HCT116 (cell line): ENCODE data around the gene PLCB2. TPM values are rescaled to one million over a fixed set of nuclear protein-coding genes. Genes with fewer than 3 reads are reported as not detected.

Experiments used
- ATAC-seq: fragments of 200-7000 bp; cut with Tn5 transposase; 2 replicates; pipeline ENCODE4 v1.9.1; 2020; ENCODE audit warnings: mild to moderate bottlenecking, moderate library complexity
- BruUV-seq: library from RNA; stranded (reverse); fragments of 400-500 nt; replicated peaks from 2 replicates; lab custom pipeline; 2021; lab: Mats Ljungman, UMichigan
- CTCF ChIA-PET: fragments of 300-600 bp; sonication (Branson Sonifier 250); formaldehyde crosslinking; loops from one replicate; lab custom pipeline; 2021; ENCODE audit warnings: antibody characterized with exemption; lab: Charles Lee
- POLR2A ChIA-PET: fragments of 300-600, 350-600 bp; sonication (Branson Sonifier 250); formaldehyde crosslinking; loops from one replicate; lab custom pipeline; 2021; ENCODE audit warnings: antibody characterized with exemption; lab: Charles Lee
- RAD21 ChIA-PET, 2 experiments: fragments of 300-600 bp; sonication (Branson Sonifier 250); formaldehyde crosslinking; loops; one replicate each; lab custom pipeline; 2023; ENCODE audit warnings: low total read pairs in 2 of 2; ENCODE audit not compliant: uncharacterized antibody in 2 of 2, unreplicated experiment in 2 of 2, low non-redundant PET in 1 of 2; lab: Charles Lee
- DNase-seq: peaks from one replicate; pipeline ENCODE4 v3.0.0-alpha.2; 2010; ENCODE audit warnings: low read depth, low spot score
- H2AFZ ChIP-seq: fragments of 200-600 bp; shearing (Covaris generic), sonication (generic); 2 replicates; pipeline ENCODE4 v1.6.1; 2017; ENCODE audit warnings: low read depth, mixed run types, mixed read lengths, antibody characterized with exemption, low read length; ENCODE audit not compliant: poor library complexity, severe bottlenecking
- H3K27ac ChIP-seq: 2 replicates; pipeline ENCODE4 v1.5.1; 2012; ENCODE audit warnings: low read depth, low read length
- H3K27me3 ChIP-seq: fragments of 200-600 bp; sonication (generic); 2 replicates; pipeline ENCODE4 v1.6.1; 2016; ENCODE audit warnings: mixed run types, low read length, mixed read lengths; ENCODE audit not compliant: insufficient read depth
- H3K36me3 ChIP-seq, 2 experiments: fragments of 200-500 bp in 1 of 2; fragments of 200-600 bp in 1 of 2; sonication (Bioruptor generic) in 1 of 2; sonication (generic) in 1 of 2; 2 replicates each; pipeline versions ENCODE4 v1.5.1 to v1.6.1; 2014 to 2016; ENCODE audit warnings: low read length in 2 of 2, inconsistent platforms in 1 of 2, mixed read lengths in 1 of 2, mixed run types in 1 of 2; ENCODE audit not compliant: insufficient read depth in 2 of 2, control insufficient read depth in 1 of 2
- H3K4me1 ChIP-seq, 2 experiments: fragments of 200-600 bp in 1 of 2; sonication (generic) in 1 of 2; 2 replicates each; pipeline versions ENCODE4 v1.5.1 to v1.6.1; 2012 to 2017; ENCODE audit warnings: low read length in 2 of 2, inconsistent platforms in 1 of 2, mild to moderate bottlenecking in 1 of 2, mixed read lengths in 1 of 2, mixed run types in 1 of 2, moderate library complexity in 1 of 2; ENCODE audit not compliant: insufficient read depth in 2 of 2, control insufficient read depth in 1 of 2
- H3K4me2 ChIP-seq: fragments of 200-600 bp; sonication (generic); 2 replicates; pipeline ENCODE4 v1.6.1; 2017; ENCODE audit warnings: mixed run types, low read length, mixed read lengths
- H3K4me3 ChIP-seq, 2 experiments: fragments of 200-600 bp in 1 of 2; sonication (generic) in 1 of 2; replicated peaks in 1 of 2; 2 replicates each; pipeline ENCODE4 v1.5.1; 2011 to 2016; ENCODE audit warnings: low read length in 2 of 2, control low read depth in 1 of 2, low read depth in 1 of 2, mild to moderate bottlenecking in 1 of 2, mixed read lengths in 1 of 2, mixed run types in 1 of 2
- H3K79me2 ChIP-seq: fragments of 200-600 bp; sonication (generic); 2 replicates; pipeline ENCODE4 v1.6.1; 2017; ENCODE audit warnings: mild to moderate bottlenecking, mixed run types, low read length, moderate library complexity, mixed read lengths; ENCODE audit not compliant: insufficient read depth
- H3K9ac ChIP-seq: fragments of 200-600 bp; sonication (generic); 2 replicates; pipeline ENCODE4 v1.6.1; 2016; ENCODE audit warnings: low read length, mixed read lengths
- H3K9me2 ChIP-seq: fragments of 200-600 bp; sonication (generic), shearing (Covaris generic); 2 replicates; pipeline ENCODE4 v1.6.1; 2017; ENCODE audit warnings: mixed run types, mild to moderate bottlenecking, moderate library complexity; ENCODE audit not compliant: insufficient read depth
- H3K9me3 ChIP-seq, 2 experiments: fragments of 200-500 bp in 1 of 2; fragments of 200-600 bp in 1 of 2; sonication (Bioruptor generic) in 1 of 2; sonication (generic) in 1 of 2; 2 replicates each; pipeline ENCODE4 v1.6.1; 2014 to 2017; ENCODE audit warnings: low read length in 2 of 2, mixed read lengths in 2 of 2, inconsistent platforms in 1 of 2, low read depth in 1 of 2, mild to moderate bottlenecking in 1 of 2, mixed run types in 1 of 2, moderate library complexity in 1 of 2; ENCODE audit not compliant: control insufficient read depth in 1 of 2, insufficient read depth in 1 of 2
- H4K20me1 ChIP-seq: fragments of 200-600 bp; sonication (generic), shearing (Covaris generic); 2 replicates; pipeline ENCODE4 v1.6.1; 2017; ENCODE audit warnings: mixed run types, mild to moderate bottlenecking, moderate library complexity; ENCODE audit not compliant: insufficient read depth
- EGR1 ChIP-seq: IDR thresholded peaks from 2 replicates; pipeline ENCODE4 v1.6.1; 2012; ENCODE audit warnings: low read depth
- FOSL1 ChIP-seq: IDR thresholded peaks from 2 replicates; pipeline ENCODE4 v1.6.1; 2012; ENCODE audit warnings: low read depth
- MAX ChIP-seq: IDR thresholded peaks from 2 replicates; pipeline ENCODE4 v1.6.1; 2012
- POLR2AphosphoS5 ChIP-seq: IDR thresholded peaks from 2 replicates; pipeline ENCODE4 v1.6.1; 2011; ENCODE audit warnings: mild to moderate bottlenecking, low read depth, low read length, moderate library complexity
- REST ChIP-seq: IDR thresholded peaks from 2 replicates; pipeline ENCODE4 v1.6.1; 2012; ENCODE audit warnings: low read depth
- SIN3A ChIP-seq: IDR thresholded peaks from 2 replicates; pipeline ENCODE4 v1.6.1; 2012; ENCODE audit warnings: low read depth
- SRF ChIP-seq: IDR thresholded peaks from 2 replicates; pipeline ENCODE4 v1.6.1; 2012; ENCODE audit warnings: low read depth
- TCF7L2 ChIP-seq: IDR thresholded peaks from 2 replicates; pipeline ENCODE4 v1.7.0; 2011; ENCODE audit warnings: borderline replicate concordance, inconsistent platforms; ENCODE audit not compliant: insufficient read depth, insufficient read length; ENCODE audit errors: extremely low read depth
- YY1 ChIP-seq: IDR thresholded peaks from 2 replicates; pipeline ENCODE4 v1.6.1; 2011; ENCODE audit warnings: low read length, low read depth, moderate library complexity, mild to moderate bottlenecking; ENCODE audit not compliant: insufficient replicate concordance; ENCODE audit errors: extremely low read depth
- intact Hi-C: fragments of 100-400 bp; cut with micrococcal nuclease; formaldehyde crosslinking; loops from 2 replicates; pipeline ENCODE4 v1.10.0; 2022
- total RNA-seq: library from RNA; stranded (reverse); gene quantifications from one replicate; pipeline ENCODE4 v1.2.1, GENCODE V29; 2021; ENCODE audit not compliant: unreplicated experiment

Gene PLCB2
- total RNA-seq, 1 experiment from 2014 or later = 2.8 TPM

GRCh38 chr15:40312370-40313158 is 4.8 kb upstream of the PLCB2 start:
- intact Hi-C loops = loop anchor here (10.0 kb wide), 1 partner anchor 628 kb away; no protein-coding TSS in a partner anchor
- Histone ChIP-seq H3K9me2 (no peaks in the 10 kb centered on the region), H3K79me2 (no peaks in the 10 kb centered on the region), H4K20me1 (no peaks in the 10 kb centered on the region), H3K9me3 (no peaks in the 10 kb centered on the region), H2AFZ (no peak overlapping the region), H3K27me3 (0 out of 2 replicates have a peak, but pooled peaks cover 6% of the 10 kb centered on the region), H3K9ac (no peak overlapping the region), H3K27ac (no peak overlapping the region), H3K4me3 (no peak overlapping the region), H3K36me3 (no peaks in the 10 kb centered on the region), H3K4me1 (peaks cover 8 to 22% of the 10 kb centered on the region in 2 experiments; a peak in 3 of 4 replicates), H3K4me2 (no peak overlapping the region)
- no peak for TF ChIP-seq SRF
- DNase-seq (no peak), ATAC-seq (no peak)
- CTCF ChIA-PET = interaction anchor here (1.0 to 9.7 kb wide), 5 partner anchors 23 to 38 kb away, joined by 3 to 134 read pairs (median 3); partner anchors contain the start of gene ANKRD63
- RAD21 ChIA-PET = no interaction called here
- POLR2A ChIA-PET = interaction anchor here (0.8 kb wide), 1 partner anchor 34 kb away, joined by 4 read pairs; no protein-coding TSS in a partner anchor
- no TSS peak for BruUV-seq

GRCh38 chr15:40310993-40311392 is 3.3 kb upstream of the PLCB2 start:
- Histone ChIP-seq H3K79me2 (no peaks in the 10 kb centered on the region), H3K4me1 (peaks cover 8 to 25% of the 10 kb centered on the region in 2 experiments; a peak in 3 of 4 replicates), H3K27ac (no peak overlapping the region), H3K9me3 (no peaks in the 10 kb centered on the region), H3K9ac (no peak overlapping the region), H3K4me3 (no peak overlapping the region), H3K9me2 (no peaks in the 10 kb centered on the region), H4K20me1 (no peaks in the 10 kb centered on the region), H2AFZ (no peak overlapping the region), H3K27me3 (0 out of 2 replicates have a peak, but pooled peaks cover 6% of the 10 kb centered on the region), H3K36me3 (no peaks in the 10 kb centered on the region), H3K4me2 (no peak overlapping the region)
- ChIA-PET POLR2A (interaction anchor here (1.8 kb wide), 1 partner anchor 32 kb away, joined by 5 read pairs; no protein-coding TSS in a partner anchor), RAD21 (interaction anchor here in 1 of 2 experiments (1.2 kb wide), 1 partner anchor 32 kb away, joined by 5 read pairs; no protein-coding TSS in a partner anchor), CTCF (interaction anchor here (0.7 to 9.7 kb wide), 7 partner anchors 8 to 111 kb away, joined by 3 to 134 read pairs (median 5); no protein-coding TSS in a partner anchor)
- BruUV-seq = no TSS peak
- TF ChIP-seq EGR1 (no peak), REST (no peak), MAX (no peak), TCF7L2 (no peak), YY1 (no peak), FOSL1 (no peak), SIN3A (no peak), POLR2AphosphoS5 (no peak)
- DNase-seq (no peak), ATAC-seq (no peak)
- intact Hi-C loops = loop anchor here (1.0 to 10.0 kb wide), 3 partner anchors 32 to 626 kb away; no protein-coding TSS in a partner anchor
